ENCODE data around the gene PDE12.

Gene PDE12, protein sequence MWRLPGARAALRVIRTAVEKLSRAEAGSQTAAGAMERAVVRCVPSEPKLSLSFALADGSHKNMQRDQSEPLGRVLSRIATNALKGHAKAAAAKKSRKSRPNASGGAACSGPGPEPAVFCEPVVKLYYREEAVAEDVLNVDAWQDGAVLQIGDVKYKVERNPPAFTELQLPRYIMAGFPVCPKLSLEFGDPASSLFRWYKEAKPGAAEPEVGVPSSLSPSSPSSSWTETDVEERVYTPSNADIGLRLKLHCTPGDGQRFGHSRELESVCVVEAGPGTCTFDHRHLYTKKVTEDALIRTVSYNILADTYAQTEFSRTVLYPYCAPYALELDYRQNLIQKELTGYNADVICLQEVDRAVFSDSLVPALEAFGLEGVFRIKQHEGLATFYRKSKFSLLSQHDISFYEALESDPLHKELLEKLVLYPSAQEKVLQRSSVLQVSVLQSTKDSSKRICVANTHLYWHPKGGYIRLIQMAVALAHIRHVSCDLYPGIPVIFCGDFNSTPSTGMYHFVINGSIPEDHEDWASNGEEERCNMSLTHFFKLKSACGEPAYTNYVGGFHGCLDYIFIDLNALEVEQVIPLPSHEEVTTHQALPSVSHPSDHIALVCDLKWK

DNA sequence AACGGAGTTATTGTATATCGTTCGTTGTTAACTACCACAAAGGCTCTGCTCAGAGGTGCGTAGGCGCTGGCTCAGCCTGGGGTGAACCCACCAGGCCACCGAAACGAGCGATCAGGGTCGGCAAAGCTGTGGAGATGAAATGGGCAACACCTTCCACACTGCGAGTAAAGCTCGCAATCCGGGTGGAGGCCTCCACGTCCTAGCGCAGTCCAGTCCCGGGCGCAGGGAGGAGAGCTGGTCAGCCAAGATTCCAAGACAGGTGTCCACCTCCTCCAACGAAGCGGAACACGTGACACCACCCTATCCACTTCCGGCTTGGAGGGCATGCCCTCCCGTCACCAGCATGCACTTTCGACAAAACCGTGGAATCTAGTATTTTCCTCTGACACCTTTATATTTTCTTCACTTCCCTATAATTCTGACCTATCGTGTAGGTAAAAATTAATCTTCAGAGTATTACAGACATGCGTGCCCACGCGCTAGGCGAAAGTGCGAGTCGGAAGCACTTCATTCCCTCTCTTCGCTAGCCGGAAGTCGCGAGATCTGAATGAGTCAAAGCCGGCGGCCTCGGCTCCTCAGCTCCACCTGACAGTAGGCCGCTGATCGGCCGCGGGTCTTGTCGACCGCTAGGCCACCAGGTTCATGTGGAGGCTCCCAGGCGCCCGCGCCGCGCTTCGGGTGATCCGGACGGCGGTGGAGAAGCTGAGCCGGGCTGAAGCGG is at the start of gene PDE12:
Gene PDE12, plus strand, starts transcription at position 537 of the 721 bp plus-strand sequence. Its CDS starts 106 bp downstream, at position 643.
- peak; percentile 83 for DNase-seq

DNA sequence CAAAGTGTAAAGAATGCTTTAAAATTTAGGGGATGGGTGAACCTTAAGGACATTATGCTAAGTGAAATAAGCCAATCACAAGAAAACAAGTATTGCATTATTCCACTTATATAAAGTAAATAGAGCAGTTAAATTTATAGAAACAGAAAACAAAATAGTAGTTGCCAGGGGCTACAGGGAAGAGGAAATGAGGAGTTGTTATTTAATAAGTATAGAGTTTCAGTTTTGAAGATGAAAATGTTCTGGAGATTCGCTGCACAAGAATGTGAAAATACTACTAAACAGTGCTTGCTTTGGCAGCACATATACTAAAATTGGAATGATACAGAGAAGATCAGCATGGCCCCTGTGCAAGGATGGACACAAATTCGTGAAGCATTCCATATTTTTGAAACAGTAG is 43.9 kb upstream of the PDE12 start:
- no peak for DNase-seq

DNA sequence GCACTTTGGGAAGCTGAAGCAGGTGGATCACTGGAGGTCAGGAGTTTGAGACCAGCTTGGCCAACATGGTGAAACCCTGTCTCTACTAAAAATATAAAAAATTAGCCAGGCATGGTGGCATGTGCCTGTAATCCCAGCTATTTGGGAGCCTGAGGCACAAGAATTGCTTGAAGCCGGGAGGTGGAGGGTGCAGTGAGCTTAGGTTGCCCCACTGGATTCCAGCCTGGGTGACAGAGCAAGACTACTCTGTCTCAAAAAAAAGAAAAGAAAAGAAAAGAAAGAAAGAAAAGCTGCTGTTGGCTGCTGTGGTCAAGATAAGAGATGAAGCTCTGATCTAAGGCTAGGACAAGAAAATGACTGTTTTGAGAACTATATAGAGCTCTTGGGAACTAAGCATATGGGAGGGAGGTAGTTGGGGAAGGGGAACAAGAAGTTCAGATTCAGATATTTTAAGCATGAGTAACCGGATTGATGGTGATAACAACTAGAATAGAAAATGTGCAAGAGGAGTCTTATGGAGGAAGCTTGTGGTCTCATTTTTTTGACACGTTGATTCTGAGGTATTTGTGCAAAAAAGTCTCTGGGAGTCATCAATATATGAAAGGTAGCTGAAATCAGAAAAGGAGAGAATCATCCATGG is 37.7 kb upstream of the PDE12 start:
- DNase-seq, result no peak

DNA sequence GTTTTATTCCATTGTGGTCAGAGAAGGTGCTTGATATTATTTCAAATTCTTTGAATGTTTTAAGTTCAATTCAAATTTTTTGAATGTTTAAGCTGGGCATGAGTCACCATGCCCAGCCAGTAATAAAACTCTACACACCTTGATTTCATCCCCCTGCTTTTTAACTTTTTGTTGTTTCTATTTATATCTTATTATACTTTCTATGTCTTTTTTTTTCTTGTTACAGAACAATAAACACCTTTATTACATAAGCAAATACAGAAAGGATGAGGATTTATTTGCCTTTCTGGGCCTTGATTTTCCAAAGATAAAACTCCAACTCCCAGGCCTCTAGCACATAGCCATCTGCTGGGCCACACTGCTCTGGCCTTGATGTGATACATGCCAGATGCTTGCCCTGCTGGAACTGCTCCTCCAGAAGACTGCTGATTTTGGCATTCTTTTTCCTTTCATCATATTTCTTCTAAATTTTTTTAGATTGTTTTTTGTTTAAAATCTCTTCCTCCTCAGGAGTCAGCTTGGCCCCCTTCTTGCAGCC is 25.9 kb upstream of the PDE12 start:
- DNase-seq, result no peak

DNA sequence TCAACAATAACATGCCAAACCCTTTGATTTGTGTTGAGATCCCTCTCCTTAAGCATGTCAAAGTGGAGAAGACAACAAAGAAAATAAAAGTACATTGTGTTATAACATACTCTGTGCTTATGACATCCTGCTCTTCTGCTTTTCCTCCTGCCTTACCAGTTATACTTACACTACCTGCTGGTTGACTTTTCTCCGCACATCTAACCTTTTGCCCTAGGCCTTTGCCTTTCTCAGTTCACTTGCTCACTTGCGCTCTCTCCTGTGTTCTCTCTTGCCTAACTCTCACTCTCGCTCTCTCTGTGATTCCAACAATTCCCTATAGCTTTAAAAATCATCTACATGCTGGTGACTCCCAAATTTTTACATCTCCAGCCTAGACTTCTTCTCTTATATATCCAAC is 17.6 kb upstream of the PDE12 start:
- DNase-seq, result no peak

DNA sequence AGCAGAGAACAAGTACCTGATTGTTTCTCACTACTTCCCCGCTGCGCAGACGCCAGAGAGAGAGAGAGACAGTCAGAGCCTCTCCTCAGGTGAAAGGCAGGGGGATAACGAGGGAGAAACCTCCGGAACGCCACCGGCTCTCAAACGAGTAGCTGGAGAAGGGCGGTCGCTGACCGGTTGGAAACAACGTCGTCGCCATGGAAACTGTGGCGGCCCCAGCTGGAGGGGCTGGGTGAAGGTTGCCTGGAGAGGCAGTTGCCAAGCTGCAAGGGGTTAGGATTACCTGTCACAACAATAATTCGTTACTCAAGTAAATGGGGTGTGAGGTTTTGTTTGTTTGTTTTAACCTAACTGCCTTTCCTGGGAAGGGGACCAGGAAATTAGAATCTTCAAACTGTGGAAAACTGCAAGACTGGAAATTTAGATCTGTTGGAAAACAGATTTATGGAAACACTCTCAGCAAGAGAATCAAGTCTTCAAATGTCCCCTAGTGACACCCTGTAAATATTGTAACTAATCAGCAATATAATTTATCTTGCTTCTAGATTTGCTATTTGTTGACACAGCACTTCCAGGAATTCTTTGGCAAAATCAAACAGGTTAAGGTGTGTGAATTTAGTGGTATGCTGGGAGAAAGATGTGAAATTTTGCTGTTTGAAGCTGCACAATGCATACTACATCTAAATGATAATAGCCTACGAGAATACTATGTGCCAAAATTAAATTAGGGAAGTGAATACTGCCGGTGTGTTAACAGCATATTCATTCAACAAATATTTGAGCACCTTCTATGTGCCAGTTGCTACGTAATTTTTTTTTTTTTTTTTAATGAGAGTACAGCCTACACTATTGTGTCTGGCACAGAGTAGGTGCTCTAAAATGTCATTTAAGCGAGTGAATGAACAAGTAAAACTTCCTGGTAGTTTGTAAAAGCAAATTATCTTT is 11.6 kb upstream of the PDE12 start, which contains the start of gene DNAH12:
Gene DNAH12, minus strand, starts transcription at position 164 of the 945 bp plus-strand sequence. CDS start 1,474 bp downstream, outside the sequence.
- DNase-seq, result no peak

DNA sequence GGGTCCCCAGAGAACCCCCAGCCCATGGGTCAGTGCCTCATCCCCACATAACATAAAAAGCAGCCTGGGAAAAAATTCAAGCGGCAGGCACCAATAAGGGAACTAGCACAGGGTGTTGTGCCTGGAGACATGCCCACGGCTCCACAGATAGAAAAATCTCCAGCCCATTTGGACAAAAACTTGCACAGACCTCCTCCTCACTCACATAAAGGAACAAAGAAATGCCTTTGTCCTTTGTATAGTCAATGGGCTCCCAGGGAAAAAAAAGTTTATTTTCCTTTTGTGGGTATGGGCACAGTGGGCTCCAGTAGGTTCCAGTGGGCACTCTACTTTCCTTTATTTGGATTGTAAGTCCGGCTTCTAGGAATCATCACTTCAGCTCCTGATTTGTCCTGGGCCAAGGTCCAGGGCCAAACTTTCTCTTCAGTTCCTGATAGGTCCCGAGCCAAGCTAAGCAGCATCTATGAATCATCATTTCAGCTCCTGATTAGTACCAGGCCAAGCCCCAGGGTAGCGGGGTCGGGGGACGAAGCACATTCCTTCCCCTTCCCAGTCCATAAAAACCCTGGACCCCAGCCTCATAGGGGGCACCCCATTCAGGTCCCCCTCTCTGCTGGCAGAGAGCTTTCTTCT is 10.3 kb upstream of the PDE12 start:
- DNase-seq, result no peak

DNA sequence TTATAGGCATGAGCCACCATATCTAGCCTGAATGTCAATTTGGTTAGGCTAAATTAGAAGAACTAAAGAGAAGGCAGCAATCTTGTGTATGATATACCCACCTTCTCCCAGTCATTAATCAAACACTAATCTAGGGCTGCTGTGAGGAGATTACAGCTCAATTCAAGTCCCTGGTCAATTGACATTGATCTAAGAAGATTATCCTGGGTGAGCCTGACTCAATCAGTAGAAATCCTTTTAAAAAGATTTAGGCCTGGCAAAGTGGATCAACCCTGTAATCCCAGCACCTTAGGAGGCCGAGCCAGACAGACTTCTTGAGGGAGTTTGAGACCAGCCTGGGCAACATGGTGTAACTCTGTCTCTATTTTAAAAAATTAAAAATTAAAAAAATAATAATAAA is 9.5 kb upstream of the PDE12 start:
- no peak for DNase-seq

DNA sequence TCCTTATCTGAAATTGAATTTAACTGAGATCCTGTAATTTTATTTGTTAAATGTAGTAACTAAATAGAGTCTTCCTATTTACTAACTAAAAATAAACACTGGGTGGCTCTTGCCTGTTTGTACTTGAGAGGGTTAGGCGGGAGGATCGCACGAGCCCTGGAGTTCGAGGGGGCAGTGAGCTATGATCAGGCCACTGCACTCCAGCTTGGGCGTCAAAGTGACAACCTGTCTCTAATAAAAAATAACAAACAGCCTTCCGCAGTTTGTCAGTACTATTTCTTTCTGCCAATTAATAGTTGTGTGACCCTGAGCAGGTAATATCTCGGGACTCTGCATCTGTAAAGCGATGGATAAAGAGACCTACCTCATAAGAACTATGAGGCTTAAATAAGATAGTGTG is 768 bp upstream of the PDE12 start:
- DNase-seq, result no peak

DNA sequence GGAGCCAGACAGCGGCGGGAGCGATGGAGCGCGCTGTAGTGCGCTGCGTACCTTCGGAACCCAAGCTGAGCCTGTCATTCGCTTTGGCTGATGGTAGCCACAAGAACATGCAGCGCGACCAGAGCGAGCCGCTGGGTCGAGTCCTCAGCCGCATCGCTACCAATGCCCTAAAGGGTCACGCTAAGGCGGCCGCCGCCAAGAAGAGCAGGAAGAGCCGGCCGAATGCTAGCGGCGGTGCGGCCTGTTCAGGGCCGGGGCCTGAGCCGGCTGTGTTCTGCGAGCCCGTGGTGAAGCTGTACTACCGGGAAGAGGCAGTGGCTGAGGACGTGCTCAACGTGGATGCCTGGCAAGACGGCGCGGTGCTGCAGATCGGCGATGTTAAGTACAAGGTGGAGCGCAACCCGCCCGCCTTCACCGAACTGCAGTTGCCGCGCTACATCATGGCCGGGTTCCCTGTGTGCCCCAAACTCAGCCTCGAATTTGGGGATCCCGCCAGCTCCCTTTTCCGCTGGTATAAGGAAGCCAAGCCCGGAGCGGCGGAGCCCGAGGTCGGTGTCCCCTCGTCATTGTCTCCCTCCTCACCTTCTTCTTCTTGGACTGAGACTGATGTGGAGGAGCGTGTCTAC is 498 bp downstream of the PDE12 start:
- DNase-seq, result peak; percentile 23

DNA sequence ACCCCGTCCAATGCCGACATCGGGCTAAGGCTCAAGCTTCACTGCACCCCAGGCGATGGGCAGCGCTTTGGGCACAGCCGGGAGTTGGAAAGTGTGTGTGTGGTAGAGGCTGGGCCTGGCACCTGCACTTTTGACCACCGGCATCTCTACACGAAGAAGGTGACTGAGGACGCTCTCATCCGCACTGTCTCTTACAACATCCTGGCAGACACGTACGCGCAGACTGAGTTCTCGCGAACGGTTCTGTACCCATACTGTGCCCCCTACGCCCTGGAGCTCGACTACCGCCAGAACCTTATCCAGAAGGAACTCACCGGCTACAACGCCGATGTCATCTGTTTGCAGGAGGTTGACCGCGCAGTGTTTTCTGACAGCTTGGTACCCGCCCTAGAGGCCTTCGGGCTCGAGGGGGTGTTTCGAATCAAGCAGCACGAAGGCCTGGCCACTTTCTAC is 1.0 kb downstream of the PDE12 start:
- peak; percentile 21 for DNase-seq

DNA sequence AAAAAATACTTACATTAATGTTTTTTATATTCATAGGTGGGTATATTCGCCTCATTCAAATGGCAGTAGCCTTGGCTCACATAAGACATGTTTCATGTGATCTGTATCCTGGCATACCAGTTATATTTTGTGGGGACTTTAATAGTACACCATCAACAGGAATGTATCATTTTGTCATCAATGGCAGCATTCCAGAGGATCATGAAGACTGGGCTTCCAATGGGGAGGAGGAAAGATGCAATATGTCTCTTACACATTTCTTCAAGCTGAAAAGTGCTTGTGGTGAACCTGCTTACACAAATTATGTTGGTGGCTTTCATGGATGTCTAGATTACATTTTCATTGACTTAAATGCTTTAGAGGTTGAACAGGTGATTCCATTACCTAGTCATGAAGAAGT is 3.5 kb downstream of the PDE12 start:
- DNase-seq, result no peak

DNA sequence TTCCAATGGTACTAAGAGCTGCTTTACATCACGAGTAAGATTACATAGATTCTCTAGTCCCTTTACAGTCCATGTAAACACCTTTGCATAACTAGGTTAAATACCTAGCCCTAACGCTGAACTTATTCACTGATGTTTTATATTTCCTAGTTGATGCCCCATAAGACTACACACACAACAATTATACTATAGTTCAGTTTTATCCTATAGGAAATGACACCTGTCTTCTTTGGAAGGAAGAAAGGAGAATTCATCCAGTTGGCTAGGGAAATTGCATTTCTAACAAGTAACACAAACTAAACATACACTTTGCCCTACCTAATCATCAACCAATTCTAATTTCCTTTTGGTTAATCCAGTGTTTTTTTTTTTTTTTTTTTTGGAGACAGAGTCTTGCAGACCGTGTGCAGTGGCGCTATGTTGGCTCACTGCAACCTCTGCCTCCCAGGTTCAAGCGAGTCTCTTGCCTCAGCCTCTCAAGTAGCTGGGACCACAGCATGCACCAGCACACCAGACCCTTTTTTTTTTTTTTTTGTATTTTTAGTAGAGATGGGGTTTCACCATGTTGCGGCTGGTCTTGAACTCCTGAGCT is 13.9 kb downstream of the PDE12 start:
- DNase-seq, result no peak

DNA sequence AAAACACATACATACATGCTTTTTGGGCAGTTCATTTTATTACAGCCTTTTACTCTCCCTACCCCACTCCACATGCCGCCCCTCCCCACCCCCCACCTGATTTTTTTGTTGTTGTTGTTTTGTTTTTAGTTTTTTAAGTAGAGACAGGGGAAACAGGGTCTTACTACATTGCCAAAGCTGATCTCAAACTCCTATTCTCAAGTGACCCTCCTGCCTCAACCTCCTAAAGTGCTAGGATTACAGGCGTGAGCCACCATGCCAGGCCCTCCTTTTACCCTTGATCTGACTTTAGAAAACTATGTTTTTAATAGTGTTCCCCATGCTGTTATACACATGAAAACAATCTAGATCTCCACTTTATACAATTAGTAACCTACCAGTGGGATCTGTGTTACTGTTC is 14.8 kb downstream of the PDE12 start:
- DNase-seq, result no peak

DNA sequence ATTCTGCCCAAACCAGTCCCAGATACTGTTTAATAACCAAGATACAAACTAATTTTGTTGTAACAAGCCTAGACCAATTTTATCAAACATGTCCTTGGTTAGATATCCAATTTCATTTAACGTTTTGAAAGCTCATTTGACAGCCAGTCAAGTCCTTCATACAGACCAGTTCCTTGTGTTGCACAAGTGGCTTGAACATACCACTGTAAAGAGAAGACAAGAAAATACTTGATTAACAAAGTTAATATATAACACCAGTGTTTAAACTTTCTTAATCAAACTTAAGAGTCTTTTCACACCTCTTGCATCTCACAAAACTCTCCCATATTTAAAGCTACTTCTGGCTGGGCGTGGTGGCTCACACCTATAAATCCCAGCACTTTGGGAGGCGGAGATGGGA is 16.0 kb downstream of the PDE12 start:
- DNase-seq, result no peak

DNA sequence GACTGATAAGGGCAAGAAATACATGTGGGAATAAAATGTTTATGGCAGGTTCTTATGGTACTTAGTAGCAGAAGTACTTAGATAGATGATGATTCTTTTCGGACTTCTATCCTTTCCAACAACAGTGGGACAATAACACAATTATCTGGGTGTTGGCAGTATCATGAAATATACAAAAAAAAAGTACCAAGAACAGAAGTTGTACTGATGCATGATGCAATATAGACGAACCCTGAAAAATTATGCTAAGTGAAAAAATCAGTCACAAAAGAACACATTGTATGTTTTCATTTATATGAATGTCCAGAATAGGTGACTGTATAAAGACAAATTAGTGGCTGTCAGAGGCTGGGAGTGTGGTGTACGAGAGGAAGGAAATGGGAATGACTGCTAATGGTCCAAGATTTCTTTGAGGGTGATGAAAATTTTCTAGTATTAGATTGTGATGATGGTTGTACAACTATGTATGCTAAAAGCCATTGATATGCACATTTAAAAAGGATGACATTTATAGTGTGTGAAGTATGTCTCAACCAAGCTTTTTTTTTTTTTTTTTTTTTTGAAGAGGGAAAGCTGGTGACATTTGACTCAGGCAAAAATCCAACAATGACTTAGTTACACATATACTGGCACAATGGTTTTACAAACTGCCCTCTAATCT is 20.0 kb downstream of the PDE12 start:
- no peak for DNase-seq

DNA sequence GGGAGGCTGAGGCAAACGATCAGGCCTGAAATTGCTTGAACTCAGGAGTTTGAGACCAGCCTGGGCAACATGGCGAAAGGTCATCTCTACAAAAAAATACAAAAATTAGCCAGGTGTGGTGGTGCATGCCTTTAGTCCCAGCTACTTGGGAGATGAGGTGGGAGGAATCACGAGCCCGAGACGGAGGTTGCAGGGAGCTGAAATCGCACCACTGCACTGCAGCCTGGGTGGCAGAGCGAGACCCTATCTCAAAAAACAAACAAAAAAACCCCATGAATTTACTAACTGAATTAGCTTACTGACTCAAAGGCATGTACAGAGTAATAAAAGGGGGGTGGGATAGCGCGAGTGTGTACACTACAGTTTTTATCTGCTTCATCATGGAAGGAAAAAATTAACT is 21.7 kb downstream of the PDE12 start:
- no peak for DNase-seq

DNA sequence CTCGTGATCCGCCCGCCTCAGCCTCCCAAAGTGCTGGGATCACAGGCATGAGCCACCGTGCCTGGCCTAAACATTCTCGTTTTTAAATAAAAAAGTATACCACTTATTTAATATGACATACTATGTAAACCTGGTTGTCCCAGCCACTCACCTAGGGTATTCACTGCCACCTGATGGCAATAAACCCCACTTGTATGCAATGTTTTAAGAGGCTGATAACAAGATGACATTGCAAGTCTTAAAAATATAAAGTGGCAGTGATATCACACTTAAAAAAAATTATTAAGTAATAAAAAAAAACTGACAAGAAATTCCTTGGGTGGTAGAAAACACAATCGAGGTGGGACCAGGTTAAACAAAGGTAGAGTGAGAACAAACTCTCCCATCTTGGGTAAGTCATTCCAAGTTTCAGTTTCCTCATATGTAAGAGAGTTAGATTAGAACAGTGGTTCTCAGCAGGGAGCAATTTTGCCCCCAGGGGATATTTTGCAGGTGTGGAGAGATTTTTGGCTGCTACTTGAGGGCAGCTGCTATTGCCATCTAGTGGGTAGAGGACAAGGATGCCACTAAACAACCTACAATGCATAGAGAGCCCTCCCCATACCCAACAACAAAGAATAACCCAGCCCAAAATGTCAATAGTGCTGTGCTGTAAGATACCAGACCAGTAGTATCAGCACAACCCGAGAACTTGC is 26.5 kb downstream of the PDE12 start:
- no peak for DNase-seq

DNA sequence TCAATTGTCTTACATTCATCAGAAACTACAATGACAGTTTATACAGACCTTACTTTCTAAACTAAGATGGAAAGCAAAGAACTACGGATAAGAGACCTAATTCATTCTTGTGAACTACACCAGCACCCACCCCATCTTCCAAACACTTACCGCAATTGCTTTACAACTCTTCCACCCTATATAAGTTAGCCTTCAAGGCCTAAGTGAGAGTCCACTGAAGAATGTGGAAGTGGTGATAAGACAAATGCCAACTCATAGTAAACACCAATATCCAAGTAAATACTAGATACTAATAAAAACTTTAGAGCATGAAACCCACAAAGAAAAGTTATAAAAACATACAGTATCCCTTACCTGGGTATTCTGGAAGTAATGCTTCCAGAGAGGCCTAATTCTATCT is 27.5 kb downstream of the PDE12 start:
- DNase-seq, result no peak

All from stimulated activated naive CD4-positive, alpha-beta T cell treated with Interleukin-2 at 50 U/mL for 16 hours (primary cell).